ENCODE data around the gene C6orf52.
A peak's percentile ranks its signal among the peaks of the same experiment; 100 is the strongest.
"Not testable (repeated sequence)": the region's sequence is repeated elsewhere in the genome, so short reads cannot be mapped to it uniquely, and the experiment has no call there.

Gene C6orf52

GRCh38 chr6:10694302-10695085 lies at the start of gene C6orf52, which contains the start of gene PAK1IP1:
C6orf52 (minus strand) TSS chr6:10694616; CDS start chr6:10687550, 7,066 bp downstream.
PAK1IP1 (plus strand) TSS chr6:10694972; CDS start chr6:10694986, 14 bp downstream.
- DNase-seq (ENCODE audit: low read depth), result peak; percentile 93

GRCh38 chr6:10743515-10743914 lies 49.1 kb upstream of the C6orf52 start:
- no peak for DNase-seq (ENCODE audit: low read depth)

DNA sequence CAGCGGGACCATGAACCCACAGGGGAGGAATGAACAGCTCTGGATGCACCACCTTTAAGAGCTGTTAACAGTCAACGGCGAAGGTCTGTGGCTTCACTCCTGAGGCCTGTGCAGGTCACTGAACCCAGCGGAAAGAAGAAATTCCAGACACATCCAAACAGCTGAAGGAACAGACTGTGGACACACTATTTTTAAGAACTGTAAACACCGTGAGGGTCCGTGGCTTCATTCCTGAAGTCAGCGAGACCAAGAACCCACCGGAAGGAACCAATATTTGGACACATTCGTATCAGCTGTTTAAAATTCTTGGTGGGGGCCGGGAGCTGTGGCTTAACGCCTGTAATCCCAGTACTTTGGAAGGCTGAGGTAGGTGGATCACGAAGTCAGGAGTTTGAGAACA lies 47.8 kb upstream of the C6orf52 start:
- DNase-seq (ENCODE audit: low read depth), result no peak

GRCh38 chr6:10741643-10742042 lies 47.2 kb upstream of the C6orf52 start:
- DNase-seq (ENCODE audit: low read depth), result not testable (repeated sequence)

DNA sequence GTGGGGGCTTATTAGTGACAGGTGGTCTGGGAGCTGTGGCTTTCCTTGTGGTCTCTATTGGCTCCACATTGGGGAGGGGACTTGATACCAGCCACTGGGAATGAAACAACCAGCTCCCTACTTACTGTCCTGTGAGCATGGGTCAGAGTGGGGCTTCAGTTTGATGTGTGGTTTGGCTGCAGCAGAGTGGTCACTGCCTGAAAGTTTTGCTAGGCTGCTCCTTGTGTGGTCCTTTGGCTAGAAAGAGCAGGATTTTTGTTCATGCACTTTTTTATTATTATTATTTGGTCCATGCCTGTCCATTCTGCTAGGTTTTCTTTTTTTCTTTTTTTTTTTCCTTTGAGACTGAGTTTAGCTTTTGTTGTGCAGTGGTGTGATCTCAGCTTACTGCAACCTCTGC lies 45.6 kb upstream of the C6orf52 start:
- DNase-seq (ENCODE audit: low read depth), result no peak

- no peak for DNase-seq (ENCODE audit: low read depth)
Measured at GRCh38 chr6:10736731-10737130, 42.3 kb upstream of the C6orf52 start.

DNA sequence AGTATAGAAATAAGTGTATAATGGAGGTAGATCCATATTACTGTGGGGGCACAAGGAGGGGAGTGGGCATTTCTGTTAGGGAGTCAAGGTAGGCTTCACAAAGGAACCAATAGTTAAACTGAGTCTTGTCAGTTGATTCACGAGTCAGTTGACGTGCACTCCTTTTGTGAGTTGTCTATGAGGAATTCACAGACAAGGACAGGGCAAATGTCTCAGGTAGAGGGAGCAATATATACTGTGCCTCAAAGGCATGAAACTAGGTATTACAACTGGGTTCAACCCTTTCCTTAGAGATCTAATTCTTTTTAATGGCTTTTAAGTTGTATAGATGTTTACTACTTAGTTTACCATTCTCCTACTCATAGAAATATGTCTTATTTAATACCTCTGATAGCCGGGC lies 39.4 kb upstream of the C6orf52 start:
- DNase-seq (ENCODE audit: low read depth), result no peak

- no peak for DNase-seq (ENCODE audit: low read depth)
Measured at GRCh38 chr6:10733151-10733715, 38.8 kb upstream of the C6orf52 start.

DNA sequence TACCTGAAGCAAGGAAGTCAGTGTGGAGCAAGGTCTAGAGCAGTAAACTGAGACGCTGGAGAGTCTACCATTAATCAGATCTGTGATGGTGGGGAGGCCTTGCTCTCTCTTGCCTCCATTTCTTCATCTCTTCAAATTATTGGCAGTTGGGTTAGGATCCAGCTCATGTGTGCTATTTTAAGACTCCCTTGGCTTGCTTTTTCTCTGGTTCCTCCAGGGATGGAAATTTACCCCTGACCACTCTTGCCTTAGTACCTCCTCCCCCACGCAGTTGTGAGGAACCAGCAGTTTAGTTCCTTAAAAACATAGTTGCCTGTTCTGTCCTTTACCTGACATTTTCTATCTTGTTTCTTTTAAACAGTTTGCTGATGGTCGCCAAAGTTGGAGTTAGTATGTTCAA lies 35.8 kb upstream of the C6orf52 start:
- no peak for DNase-seq (ENCODE audit: low read depth)

DNA sequence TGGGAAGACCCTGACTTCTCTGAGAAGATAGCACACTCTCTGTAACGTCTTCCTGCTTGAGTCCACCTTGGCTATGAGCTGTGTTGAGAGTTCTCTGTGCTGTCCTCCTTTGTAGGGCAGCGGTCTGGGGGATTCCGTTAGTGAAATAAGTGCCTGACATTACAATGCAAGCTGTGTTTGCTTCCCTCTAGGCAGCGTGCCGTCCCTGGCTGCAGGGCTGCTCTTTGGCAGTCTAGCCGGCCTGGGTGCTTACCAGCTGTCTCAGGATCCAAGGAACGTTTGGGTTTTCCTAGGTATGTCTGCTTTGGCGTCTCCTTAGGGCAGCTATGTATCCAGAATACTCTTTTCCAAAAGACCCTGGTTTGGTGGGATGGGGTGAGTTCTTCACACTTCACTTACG lies 31.3 kb upstream of the C6orf52 start:
- DNase-seq (ENCODE audit: low read depth), result no peak

DNA sequence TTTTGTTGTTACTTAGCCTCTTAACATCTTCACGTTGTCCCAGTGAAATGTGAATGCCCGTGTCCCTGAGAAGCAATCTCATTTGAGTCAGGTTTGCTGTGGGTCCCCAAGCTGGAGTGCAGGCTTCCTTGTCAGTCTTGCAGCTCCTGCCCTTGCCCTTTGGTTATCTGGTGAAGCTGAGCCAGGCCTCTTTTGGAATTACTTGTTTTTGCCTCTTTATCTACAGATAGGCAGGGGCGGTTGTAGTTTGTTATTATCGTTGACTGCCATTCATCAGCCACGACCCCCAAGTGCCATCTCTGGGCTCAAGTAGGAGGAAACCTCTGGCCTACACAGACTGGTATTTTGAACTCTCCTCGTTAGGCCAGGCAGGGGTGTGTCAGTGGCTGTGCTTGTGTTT lies 30.6 kb upstream of the C6orf52 start:
- DNase-seq (ENCODE audit: low read depth), result no peak

DNA sequence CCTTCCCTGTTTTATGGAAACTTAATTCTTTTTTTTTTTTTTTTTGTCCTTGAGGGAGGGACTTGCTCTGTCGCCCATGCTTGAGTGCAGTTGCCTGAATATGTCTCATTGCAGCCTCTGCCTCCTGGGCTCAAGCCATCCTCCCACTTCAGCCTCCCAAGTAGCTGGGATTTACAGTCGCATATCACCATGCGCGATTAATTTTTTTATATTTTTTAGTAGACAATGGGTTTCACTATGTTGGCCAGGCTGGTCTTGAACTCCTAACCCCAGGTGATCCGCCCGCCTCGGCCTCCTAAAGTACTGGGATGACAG lies 29.1 kb upstream of the C6orf52 start:
- no peak for DNase-seq (ENCODE audit: low read depth)

- peak; percentile 46 for DNase-seq (ENCODE audit: low read depth)
Measured at GRCh38 chr6:10722820-10723566, 28.6 kb upstream of the C6orf52 start, which contains the start of gene TMEM14C. TMEM14C (plus strand) TSS chr6:10723070; CDS start chr6:10724614, 1,544 bp downstream.

- no peak for DNase-seq (ENCODE audit: low read depth)
Measured at GRCh38 chr6:10722570-10722819, 28.1 kb upstream of the C6orf52 start.

GRCh38 chr6:10721850-10722569 lies 27.6 kb upstream of the C6orf52 start:
- no peak for DNase-seq (ENCODE audit: low read depth)

DNA sequence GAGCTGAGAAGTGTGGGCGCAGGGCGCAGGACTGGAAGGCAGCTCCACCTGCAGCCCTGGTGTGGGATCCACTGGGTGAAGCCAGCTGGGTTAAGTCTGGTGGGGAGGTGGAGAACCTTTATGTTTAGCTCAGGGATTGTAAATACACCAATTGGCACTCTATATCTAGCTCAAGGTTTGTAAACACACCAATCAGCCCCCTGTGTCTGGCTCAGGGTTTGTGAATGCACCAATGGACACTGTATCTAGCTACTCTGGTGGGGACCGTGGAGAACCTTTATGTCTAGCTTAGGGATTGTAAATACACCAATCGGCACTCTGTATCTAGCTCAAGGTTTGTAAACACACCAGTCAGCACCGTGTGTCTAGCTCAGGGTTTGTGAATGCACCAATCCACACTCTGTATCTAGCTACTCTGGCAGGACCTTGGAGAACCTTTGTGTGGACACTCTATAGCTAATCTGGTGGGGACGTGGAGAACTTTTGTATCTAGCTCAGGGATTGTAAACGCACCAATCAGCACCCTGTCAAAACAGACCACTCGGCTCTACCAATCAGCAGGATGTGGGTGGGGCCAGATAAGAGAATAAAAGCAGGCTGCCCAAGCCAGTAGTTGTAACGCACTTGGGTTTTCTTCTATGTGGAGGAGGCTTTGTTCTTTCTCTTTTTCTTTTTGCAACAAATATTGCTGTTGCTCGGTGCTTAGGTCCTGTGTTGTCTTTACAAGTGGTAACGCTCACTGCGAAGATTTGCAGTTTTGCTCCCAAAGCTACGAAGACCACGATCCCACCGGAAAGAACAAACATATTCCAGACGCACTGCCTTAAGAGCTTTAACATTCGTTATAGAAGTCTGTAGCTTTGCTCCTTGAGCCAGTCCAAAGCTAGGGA lies 26.8 kb upstream of the C6orf52 start:
- not testable (repeated sequence) for DNase-seq (ENCODE audit: low read depth)

DNA sequence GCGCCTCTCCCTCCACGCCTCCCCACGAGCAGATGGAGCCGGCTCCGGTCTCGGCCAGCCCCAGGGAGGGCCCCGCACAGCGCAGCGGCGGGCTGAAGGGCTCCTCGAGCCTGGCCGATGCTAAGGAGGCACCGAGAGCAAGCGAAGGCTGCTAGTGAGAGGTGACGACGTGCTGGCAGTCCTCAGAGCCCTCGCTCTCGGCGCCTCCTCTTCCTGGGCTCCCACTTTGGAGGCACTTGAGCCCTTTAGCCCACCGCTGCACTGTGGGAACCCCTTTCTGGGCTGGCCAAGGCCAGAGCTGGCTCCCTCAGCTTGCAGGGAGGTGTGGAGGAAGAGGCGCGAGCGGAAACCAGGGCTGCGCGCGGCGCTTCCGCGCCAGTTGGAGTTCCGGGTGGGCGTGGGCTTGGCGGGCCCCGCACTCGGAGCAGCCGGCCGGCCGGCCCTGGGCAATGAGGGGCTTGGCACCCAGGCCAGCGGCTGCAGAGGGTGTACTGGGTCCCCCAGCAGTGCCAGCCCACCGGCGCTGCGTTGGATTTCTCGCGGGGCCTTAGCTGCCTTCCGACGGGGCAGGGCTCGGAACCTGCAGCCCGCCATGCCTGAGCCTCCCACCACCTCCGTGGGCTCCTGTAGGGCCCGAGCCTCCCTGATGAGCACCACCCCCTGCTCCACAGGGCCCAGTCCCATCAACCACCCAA lies 26.0 kb upstream of the C6orf52 start:
- DNase-seq (ENCODE audit: low read depth), result peak; percentile 17

DNA sequence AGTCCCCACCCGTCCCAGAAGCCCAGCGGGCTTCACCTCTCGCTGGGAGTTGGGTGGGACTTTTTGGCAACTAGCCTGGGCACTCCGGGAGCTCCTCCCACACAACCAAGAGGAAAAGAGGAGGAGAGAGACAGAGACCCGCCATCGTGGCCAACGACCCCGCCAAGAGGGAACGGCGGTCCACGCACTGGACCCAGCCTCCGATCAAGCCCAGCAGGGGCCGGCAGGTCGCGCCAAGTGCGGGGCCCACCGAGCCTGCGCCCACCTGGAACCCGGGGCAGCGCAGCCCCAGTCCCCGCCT lies 25.5 kb upstream of the C6orf52 start:
- DNase-seq (ENCODE audit: low read depth), result no peak

GRCh38 chr6:10719296-10719963 lies 25.0 kb upstream of the C6orf52 start:
- DNase-seq (ENCODE audit: low read depth), result no peak

GRCh38 chr6:10713962-10714361 lies 19.5 kb upstream of the C6orf52 start:
- no peak for DNase-seq (ENCODE audit: low read depth)

DNA sequence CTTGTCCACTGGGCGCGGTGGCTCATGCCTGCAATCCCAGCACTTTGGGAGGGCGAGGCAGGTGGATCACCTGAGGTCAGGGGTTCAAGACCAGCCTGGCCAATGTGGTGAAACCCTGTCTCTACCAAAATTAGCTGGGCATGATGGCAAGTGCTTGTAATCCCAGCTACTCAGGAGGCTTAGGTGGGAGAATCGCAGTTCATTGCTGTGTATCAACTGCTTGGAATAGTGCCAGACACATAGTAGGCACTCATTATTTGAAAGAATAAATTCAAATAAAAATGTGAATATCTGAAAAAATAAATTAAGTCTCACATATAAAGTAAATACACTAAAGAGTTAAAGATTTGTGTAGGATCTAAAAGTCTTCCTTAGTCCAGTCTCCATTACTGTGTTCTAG lies 2.2 kb upstream of the C6orf52 start:
- DNase-seq (ENCODE audit: low read depth), result no peak

All from stimulated activated CD8-positive, alpha-beta memory T cell treated with anti-CD3 and anti-CD28 coated beads, Interleukin-15, amount 100 ng/mL, for 1 hour (primary cell).